Measurements from ENCODE around the gene CD83.
A peak's percentile ranks its signal among the peaks of the same experiment; 100 is the strongest.

The CD83 gene

GRCh38 chr6:14127611-14128010 lies 10.0 kb downstream of the CD83 start:
- DNase-seq, result no peak

- no peak for DNase-seq
Observed at GRCh38 chr6:14128012-14128411, 10.4 kb downstream of the CD83 start.

- DNase-seq, result no peak
Observed at GRCh38 chr6:14128746-14129145, 11.2 kb downstream of the CD83 start.

GRCh38 chr6:14129575-14129974 lies 12.0 kb downstream of the CD83 start:
- peak; percentile 77 for DNase-seq

GRCh38 chr6:14130435-14131075 lies 13.0 kb downstream of the CD83 start:
- DNase-seq, result no peak

GRCh38 chr6:14131579-14131978 lies 14.0 kb downstream of the CD83 start:
- no peak for DNase-seq

- no peak for DNase-seq
Observed at GRCh38 chr6:14132244-14132920, 14.8 kb downstream of the CD83 start.

GRCh38 chr6:14132921-14133275 lies 15.3 kb downstream of the CD83 start:
- DNase-seq, result no peak

GRCh38 chr6:14134211-14134910 lies 16.8 kb downstream of the CD83 start:
- no peak for DNase-seq

GRCh38 chr6:14135893-14136539 lies 18.4 kb downstream of the CD83 start:
- no peak for DNase-seq

- DNase-seq, result no peak
Observed at GRCh38 chr6:14138701-14139215, 21.2 kb downstream of the CD83 start.

- DNase-seq, result no peak
Observed at GRCh38 chr6:14141351-14142062, 23.9 kb downstream of the CD83 start.

GRCh38 chr6:14142063-14142450 lies 24.5 kb downstream of the CD83 start:
- DNase-seq, result no peak

- no peak for DNase-seq
Observed at GRCh38 chr6:14142511-14143223, 25.1 kb downstream of the CD83 start.

- DNase-seq, result no peak
Observed at GRCh38 chr6:14143305-14143704, 25.7 kb downstream of the CD83 start.

- DNase-seq, result peak; percentile 73
Observed at GRCh38 chr6:14144678-14145113, 27.1 kb downstream of the CD83 start.

- no peak for DNase-seq
Observed at GRCh38 chr6:14146506-14147096, 29.0 kb downstream of the CD83 start.

GRCh38 chr6:14147891-14148290 lies 30.3 kb downstream of the CD83 start:
- no peak for DNase-seq

GRCh38 chr6:14148471-14148870 lies 30.9 kb downstream of the CD83 start:
- no peak for DNase-seq

GRCh38 chr6:14149053-14149738 lies 31.6 kb downstream of the CD83 start:
- DNase-seq, result no peak

GRCh38 chr6:14149739-14150130 lies 32.2 kb downstream of the CD83 start:
- no peak for DNase-seq

Measured in fibroblast of skin of scalp (primary cell).